GM12864 (cell line): ENCODE results near the gene CADM2.

ENCODE experiments used
- DNase-seq: peaks from one replicate; pipeline ENCODE4 v3.0.0-alpha.2; 2011; ENCODE audit warnings: low read depth
- H3K4me3 ChIP-seq: 2 replicates; pipeline ENCODE4 v1.5.1; 2011; ENCODE audit warnings: mild to moderate bottlenecking, low read depth, low read length, control low read depth
- TF ChIP-seq, protein P1 (sequence below): IDR thresholded peaks from 2 replicates; pipeline ENCODE4 v1.5.1; 2011; ENCODE audit warnings: low read depth, mild to moderate bottlenecking, moderate library complexity, low read length, control low read depth, inconsistent platforms; ENCODE audit errors: missing control alignments

Gene CADM2

DNA sequence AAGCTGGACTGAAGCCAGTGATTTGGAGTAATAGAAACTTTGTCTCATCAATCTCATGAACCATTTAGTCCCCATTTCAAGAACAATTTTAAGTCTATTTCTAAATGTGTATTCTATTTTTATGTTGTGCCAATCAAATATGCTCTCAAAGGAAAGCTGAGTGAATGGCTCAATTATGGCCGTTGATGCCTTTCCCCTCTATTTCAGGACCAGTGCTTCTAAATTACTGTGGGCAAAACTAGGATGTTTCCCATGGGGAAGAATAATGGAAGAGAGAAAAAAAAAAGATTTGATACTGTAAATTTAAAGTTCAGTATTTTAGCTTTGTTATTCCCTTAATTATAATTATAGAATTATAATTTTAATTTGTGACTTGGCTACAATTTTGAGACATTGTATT, 110.1 kb downstream of the CADM2 start:
- DNase-seq: no peak
- TF ChIP-seq, protein P1, sequence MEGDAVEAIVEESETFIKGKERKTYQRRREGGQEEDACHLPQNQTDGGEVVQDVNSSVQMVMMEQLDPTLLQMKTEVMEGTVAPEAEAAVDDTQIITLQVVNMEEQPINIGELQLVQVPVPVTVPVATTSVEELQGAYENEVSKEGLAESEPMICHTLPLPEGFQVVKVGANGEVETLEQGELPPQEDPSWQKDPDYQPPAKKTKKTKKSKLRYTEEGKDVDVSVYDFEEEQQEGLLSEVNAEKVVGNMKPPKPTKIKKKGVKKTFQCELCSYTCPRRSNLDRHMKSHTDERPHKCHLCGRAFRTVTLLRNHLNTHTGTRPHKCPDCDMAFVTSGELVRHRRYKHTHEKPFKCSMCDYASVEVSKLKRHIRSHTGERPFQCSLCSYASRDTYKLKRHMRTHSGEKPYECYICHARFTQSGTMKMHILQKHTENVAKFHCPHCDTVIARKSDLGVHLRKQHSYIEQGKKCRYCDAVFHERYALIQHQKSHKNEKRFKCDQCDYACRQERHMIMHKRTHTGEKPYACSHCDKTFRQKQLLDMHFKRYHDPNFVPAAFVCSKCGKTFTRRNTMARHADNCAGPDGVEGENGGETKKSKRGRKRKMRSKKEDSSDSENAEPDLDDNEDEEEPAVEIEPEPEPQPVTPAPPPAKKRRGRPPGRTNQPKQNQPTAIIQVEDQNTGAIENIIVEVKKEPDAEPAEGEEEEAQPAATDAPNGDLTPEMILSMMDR: no peak
- H3K4me3 ChIP-seq: no peak overlapping the region

DNA sequence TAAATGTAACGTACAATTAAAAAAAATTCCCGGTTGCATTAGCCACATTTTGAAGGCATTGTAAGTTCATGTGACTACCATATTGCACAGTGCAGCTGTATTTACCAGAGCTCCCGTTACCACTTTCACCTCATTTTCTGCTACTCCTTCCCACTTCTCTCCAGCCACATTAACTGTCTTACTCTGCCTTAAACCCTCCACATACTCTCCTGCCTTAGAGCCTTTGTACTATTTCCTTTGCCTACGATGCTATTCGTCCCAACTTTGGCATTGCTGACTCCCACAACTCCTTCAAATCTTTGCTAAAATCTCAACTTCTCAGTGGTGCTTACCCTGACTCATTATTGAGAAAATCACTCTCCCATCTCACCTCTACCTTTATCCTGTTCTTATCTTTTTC, 115.2 kb downstream of the CADM2 start:
- DNase-seq: no peak
- TF ChIP-seq, protein P1: no peak
- H3K4me3 ChIP-seq: no peak overlapping the region

DNA sequence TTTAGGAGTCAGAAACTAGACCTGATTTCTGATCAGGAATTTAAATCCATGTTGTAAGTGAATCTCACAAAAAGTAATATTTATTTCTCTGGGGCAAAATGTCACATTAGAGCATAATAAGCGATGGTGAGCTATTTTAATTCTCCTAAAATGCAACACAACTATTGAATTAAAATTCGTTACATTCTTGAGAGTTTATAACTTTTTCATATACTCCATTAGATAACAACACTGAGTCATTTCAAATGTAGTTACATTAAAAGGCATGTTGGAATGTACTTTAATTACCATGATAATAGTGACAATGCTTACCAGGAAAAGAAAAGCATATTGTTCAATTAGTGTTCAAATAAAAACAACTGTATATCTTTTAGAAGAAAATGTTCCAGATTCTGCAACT, 116.9 kb downstream of the CADM2 start:
- TF ChIP-seq, protein P1: no peak
- no peak overlapping the region for H3K4me3 ChIP-seq
- no peak for DNase-seq

DNA sequence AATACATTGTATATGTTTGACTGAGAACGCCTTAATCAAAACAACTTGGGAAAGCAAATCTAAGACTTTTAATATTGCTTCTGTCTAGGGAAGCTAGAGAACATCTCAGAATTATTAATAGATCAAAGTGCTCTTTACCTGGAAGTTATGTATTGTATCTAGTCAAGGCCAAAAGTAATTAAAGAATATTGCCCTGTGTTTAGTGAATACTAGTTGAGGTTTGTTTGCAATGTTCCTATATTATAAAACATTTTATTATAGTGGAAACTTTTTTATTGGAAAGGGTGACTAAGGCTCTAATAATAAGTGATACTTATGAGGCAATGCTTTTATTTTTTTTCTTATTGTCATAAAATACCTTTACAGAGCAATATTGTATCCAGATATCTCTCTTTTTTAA, 118.2 kb downstream of the CADM2 start:
- no peak overlapping the region for H3K4me3 ChIP-seq
- TF ChIP-seq, protein P1: no peak
- DNase-seq: no peak

DNA sequence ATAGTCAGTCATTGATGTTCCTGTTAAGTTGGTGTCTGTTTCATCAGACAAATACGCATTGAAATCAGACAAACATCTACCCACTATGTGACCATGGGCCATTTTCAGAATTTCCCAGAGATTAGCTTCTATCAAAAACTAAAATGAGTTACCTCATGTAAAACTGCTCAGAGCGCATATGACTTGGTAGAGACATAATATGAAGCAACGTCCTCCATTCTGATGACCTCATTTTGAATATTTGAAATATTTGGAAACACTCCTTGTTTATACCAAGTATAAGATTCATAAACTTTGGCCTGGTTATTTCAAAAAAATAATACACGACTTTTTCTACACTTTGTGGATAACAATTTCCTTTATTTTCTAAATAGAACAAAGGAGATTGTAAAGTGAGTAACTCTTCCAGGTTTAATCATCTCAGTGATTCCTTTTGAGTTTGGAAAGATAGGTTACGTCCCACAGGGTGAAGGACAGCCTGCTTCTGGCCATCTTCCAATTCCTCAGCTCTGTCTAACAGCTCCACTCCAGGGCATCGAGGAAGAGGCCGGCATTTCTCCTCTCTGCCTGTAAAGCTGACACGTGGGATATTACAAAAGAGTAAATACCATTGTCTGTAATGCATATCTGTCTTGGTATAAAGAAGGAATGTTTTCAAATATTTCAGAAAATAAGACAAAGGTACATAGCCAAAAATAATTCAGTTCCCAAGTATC, 122.6 kb downstream of the CADM2 start:
- TF ChIP-seq, protein P1: no peak
- H3K4me3 ChIP-seq: no peak overlapping the region
- no peak for DNase-seq

DNA sequence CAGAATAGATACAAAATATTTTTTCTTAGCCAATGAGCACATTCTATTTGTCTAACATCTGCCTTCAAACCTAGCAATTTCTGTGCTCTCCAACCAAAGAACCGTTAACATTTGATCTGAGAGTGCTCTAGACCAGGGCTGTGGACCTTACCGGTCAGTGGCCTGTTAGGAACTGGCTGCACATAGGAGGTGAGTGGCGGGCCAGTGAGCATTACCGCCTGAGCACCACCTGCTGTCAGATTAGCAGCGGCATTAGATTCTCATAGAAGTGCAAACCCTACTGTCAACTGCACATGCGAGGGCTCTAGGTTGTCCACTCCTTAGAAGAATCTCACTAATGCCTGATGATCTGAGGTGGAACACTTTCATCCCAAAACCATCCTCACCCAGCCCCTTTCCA, 131.7 kb downstream of the CADM2 start:
- H3K4me3 ChIP-seq: no peak overlapping the region
- TF ChIP-seq, protein P1: no peak
- no peak for DNase-seq

DNA sequence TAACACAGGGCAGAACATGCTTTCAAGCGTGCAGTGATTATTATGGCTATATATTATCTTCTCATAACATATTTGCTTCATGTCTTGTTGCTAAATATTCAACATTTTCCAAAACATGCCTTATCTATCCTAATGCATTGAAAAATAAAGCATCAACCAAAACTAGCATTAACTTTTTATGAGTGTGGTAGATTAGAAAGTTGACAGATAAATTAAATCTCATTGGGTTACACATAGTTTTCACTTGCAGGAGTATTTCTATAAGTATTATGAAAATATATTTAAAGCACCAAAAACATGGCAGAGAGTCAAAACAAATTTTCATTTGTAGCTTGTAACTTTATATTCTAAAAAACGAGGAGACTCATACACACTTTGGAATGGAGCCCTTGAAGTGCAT, 141.5 kb downstream of the CADM2 start:
- DNase-seq: no peak
- TF ChIP-seq, protein P1: no peak
- H3K4me3 ChIP-seq: no peak overlapping the region
